Mesenchymal stem cell (in vitro differentiated cells and primary cell): ENCODE measurements around the gene ZSCAN25.
A peak's percentile ranks its signal among the peaks of the same experiment; 100 is the strongest.

Source experiments
- DNase-seq: peaks from one replicate; pipeline ENCODE4 v3.0.0-alpha.2; 2013
- H2AFZ ChIP-seq: one replicate; pipeline ENCODE4 v1.6.1; 2013; ENCODE audit warnings: low read depth, mild to moderate bottlenecking, control low read depth, inconsistent platforms, low read length, moderate library complexity
- H2AK5ac ChIP-seq: 2 replicates; pipeline ENCODE4 v1.6.1; 2013; ENCODE audit warnings: low read length, moderate library complexity, mild to moderate bottlenecking, inconsistent platforms; ENCODE audit not compliant: severe bottlenecking
- H2BK120ac ChIP-seq: one replicate; pipeline ENCODE4 v1.6.1; 2013; ENCODE audit warnings: low read depth, mild to moderate bottlenecking, inconsistent platforms, low read length, moderate library complexity
- H2BK12ac ChIP-seq, 2 experiments: one replicate each; pipeline ENCODE4 v1.6.1; 2013; ENCODE audit warnings: inconsistent platforms in 2 of 2, low read length in 2 of 2, mild to moderate bottlenecking in 2 of 2, moderate library complexity in 2 of 2, control low read depth in 1 of 2
- H2BK15ac ChIP-seq: one replicate; pipeline ENCODE4 v1.6.1; 2013; ENCODE audit warnings: mild to moderate bottlenecking, low read depth, inconsistent platforms; ENCODE audit not compliant: poor library complexity, severe bottlenecking
- H2BK5ac ChIP-seq: 2 replicates; pipeline ENCODE4 v1.6.1; 2013; ENCODE audit warnings: low read depth, mild to moderate bottlenecking, low read length, control low read depth, inconsistent platforms; ENCODE audit not compliant: poor library complexity, severe bottlenecking
- H3K14ac ChIP-seq, 2 experiments: one replicate each; pipeline ENCODE4 v1.6.1; 2013; ENCODE audit warnings: inconsistent platforms in 2 of 2, low read length in 2 of 2, control low read depth in 1 of 2, mild to moderate bottlenecking in 1 of 2, moderate library complexity in 1 of 2
- H3K18ac ChIP-seq, 2 experiments: one replicate each; pipeline ENCODE4 v1.6.1; 2013; ENCODE audit warnings: inconsistent platforms in 2 of 2, low read length in 2 of 2, control low read depth in 1 of 2, low read depth in 1 of 2, mild to moderate bottlenecking in 1 of 2
- H3K23ac ChIP-seq, 2 experiments: one replicate each; pipeline ENCODE4 v1.6.1; 2013; ENCODE audit warnings: inconsistent platforms in 2 of 2, low read length in 2 of 2, mild to moderate bottlenecking in 2 of 2, moderate library complexity in 2 of 2, control low read depth in 1 of 2
- H3K27ac ChIP-seq: 2 replicates; pipeline ENCODE4 v1.5.1; 2013; ENCODE audit warnings: mild to moderate bottlenecking, moderate library complexity, low read length, control low read depth, inconsistent platforms; ENCODE audit not compliant: poor library complexity, severe bottlenecking
- H3K27me3 ChIP-seq, 2 experiments: 2 replicates each; pipeline versions ENCODE4 v1.6.1 to v1.7.0; 2013; ENCODE audit warnings: low read length in 2 of 2, mild to moderate bottlenecking in 2 of 2, moderate library complexity in 2 of 2, control low read depth in 1 of 2, inconsistent platforms in 1 of 2; ENCODE audit not compliant: control insufficient read depth in 1 of 2, insufficient read depth in 1 of 2
- H3K36me3 ChIP-seq, 2 experiments: 2 replicates each; pipeline versions ENCODE4 v1.6.1 to v1.7.0; 2013; ENCODE audit warnings: low read length in 2 of 2, control low read depth in 1 of 2, inconsistent platforms in 1 of 2, low read depth in 1 of 2, mild to moderate bottlenecking in 1 of 2; ENCODE audit not compliant: insufficient read depth in 2 of 2, control insufficient read depth in 1 of 2
- H3K4ac ChIP-seq, 2 experiments: one replicate each; pipeline ENCODE4 v1.6.1; 2013; ENCODE audit warnings: inconsistent platforms in 2 of 2, low read length in 2 of 2, mild to moderate bottlenecking in 2 of 2, moderate library complexity in 2 of 2, control low read depth in 1 of 2, low read depth in 1 of 2
- H3K4me1 ChIP-seq: 2 replicates; pipeline ENCODE4 v1.6.1; 2013; ENCODE audit warnings: low read depth, low read length, control low read depth; ENCODE audit not compliant: control insufficient read depth, insufficient read depth
- H3K4me2 ChIP-seq: 2 replicates; pipeline ENCODE4 v1.6.1; 2013; ENCODE audit warnings: low read length, mild to moderate bottlenecking, inconsistent platforms; ENCODE audit not compliant: poor library complexity, severe bottlenecking
- H3K4me3 ChIP-seq, 2 experiments: 2 replicates each; pipeline versions ENCODE4 v1.5.1 to v1.7.0; 2013; ENCODE audit warnings: low read length in 2 of 2, mild to moderate bottlenecking in 2 of 2, control low read depth in 1 of 2, low read depth in 1 of 2; ENCODE audit not compliant: insufficient read depth in 1 of 2
- H3K79me1 ChIP-seq: replicated peaks from 2 replicates; pipeline ENCODE4 v1.6.1; 2013; ENCODE audit warnings: mild to moderate bottlenecking, control low read depth, low read length, inconsistent platforms; ENCODE audit not compliant: poor library complexity, severe bottlenecking
- H3K9ac ChIP-seq: 2 replicates; pipeline ENCODE4 v1.7.0; 2013; ENCODE audit warnings: mild to moderate bottlenecking, low read length, moderate library complexity
- H3K9me3 ChIP-seq: 2 replicates; pipeline ENCODE4 v1.7.0; 2013; ENCODE audit warnings: mild to moderate bottlenecking, low read length; ENCODE audit not compliant: control insufficient read depth
- H4K8ac ChIP-seq: one replicate; pipeline ENCODE4 v1.6.1; 2013; ENCODE audit warnings: inconsistent platforms, mild to moderate bottlenecking, low read length, moderate library complexity
- H4K91ac ChIP-seq: one replicate; pipeline ENCODE4 v1.6.1; 2013; ENCODE audit warnings: mild to moderate bottlenecking, low read length, inconsistent platforms
- WGBS: methylation state at CpG from one replicate; pipeline ENCODE4 v1.1.7; 2013; ENCODE audit warnings: mixed read lengths; 5-methylcytosine and 5-hydroxymethylcytosine counted together

The ZSCAN25 gene

DNA sequence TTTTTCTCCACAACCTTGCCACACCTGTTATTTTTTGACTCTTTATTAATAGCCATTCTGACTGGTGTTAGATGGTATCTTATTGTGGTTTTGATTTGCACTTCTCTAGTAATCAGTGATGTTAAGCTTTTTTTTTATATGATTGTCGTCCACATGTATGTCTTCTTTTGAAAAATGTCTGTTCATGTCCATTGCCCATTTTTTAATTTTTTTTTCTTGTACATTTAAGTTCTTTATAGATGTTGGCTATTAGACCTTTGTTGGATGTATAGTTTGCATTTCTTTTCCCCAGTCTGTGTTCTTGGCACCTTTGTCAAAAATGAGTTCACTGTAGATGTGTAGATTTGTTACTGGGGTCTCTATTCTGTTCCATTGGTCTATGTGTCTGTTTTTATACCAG is 28.8 kb downstream of the ZSCAN25 start:
- Histone ChIP-seq H3K18ac (no peak overlapping the region), H2BK5ac (no peak overlapping the region), H3K27me3 (no peaks in the 10 kb centered on the region), H3K9ac (no peak overlapping the region), H4K91ac (no peak overlapping the region), H3K27ac (no peak overlapping the region), H3K4me3 (no peak overlapping the region), H3K4me1 (no peaks in the 10 kb centered on the region), H3K36me3 (peaks cover 6 to 12% of the 10 kb centered on the region in 2 experiments), H3K79me1 (peaks cover 2% of the 10 kb centered on the region), H3K9me3 (no peaks in the 10 kb centered on the region), H2BK12ac (no peak overlapping the region), H3K14ac (no peak overlapping the region), H2BK15ac (no peak overlapping the region), H2AK5ac (no peak overlapping the region), H2AFZ (no peak overlapping the region), H3K23ac (no peak overlapping the region), H3K4ac (no peak overlapping the region), H2BK120ac (no peak overlapping the region), H3K4me2 (no peak overlapping the region), H4K8ac (no peak overlapping the region)
- 100% methylated on average over 1 of the region's 1 CpG for WGBS
- DNase-seq, result no peak

DNA sequence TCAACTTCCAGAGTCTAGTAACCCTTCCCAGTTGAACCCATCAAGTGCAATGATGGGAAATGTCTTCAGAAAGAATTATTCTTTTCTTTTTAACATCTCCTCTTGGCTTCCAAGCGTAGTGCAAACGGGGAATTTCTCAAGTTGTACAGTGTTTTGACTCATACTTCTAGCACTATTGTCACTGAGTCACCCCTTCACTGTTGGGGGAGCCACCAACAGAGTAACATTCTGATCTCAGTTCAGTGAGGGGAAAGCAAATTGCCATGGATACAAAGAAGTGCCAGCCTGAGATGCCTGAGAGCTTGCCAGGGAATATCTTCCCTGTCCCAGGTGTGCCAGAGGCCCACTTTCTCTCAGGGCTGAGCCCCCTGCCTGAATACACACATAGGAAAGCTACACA is 32.1 kb downstream of the ZSCAN25 start:
- Histone ChIP-seq H3K14ac (no peak overlapping the region), H4K8ac (no peak overlapping the region), H3K36me3 (peaks cover 2 to 17% of the 10 kb centered on the region in 2 experiments), H3K27me3 (no peaks in the 10 kb centered on the region), H2AK5ac (no peak overlapping the region), H3K4me2 (no peak overlapping the region), H3K18ac (no peak overlapping the region), H2AFZ (no peak overlapping the region), H4K91ac (no peak overlapping the region), H2BK5ac (no peak overlapping the region), H2BK12ac (no peak overlapping the region), H3K79me1 (peaks cover 4% of the 10 kb centered on the region), H3K27ac (no peak overlapping the region), H3K9me3 (no peaks in the 10 kb centered on the region), H2BK120ac (no peak overlapping the region), H2BK15ac (no peak overlapping the region), H3K4me1 (no peaks in the 10 kb centered on the region), H3K4ac (no peak overlapping the region), H3K4me3 (no peak overlapping the region), H3K9ac (no peak overlapping the region), H3K23ac (peak overlapping the region in 1 of 2 experiments; percentile 60)
- 90% methylated on average over 2 of the region's 2 CpGs for WGBS
- no peak for DNase-seq

DNA sequence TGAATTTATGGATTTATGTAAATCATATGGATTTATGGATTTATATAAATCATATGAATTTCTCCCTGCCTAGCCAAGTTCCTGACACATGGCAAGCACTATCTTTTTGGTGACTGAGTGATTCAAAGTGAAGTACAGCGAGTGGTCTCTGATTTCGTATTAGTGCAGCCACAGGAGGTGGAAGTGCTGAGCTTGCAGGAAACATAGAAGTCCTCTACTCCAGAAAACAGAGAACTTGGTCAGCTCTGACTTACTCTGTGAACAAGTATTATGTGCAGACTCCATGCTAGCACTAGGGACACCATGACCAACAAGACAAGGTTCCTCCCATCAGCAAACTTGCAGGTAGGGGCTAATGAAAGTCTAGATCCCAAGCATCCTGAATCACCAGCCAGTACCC is 34.5 kb downstream of the ZSCAN25 start:
- no peak overlapping the region for H3K27ac ChIP-seq
- peaks cover 0 to 9% of the 10 kb centered on the region in 2 experiments for H3K36me3 ChIP-seq
- no peak overlapping the region for H2BK15ac ChIP-seq
- no peak overlapping the region for H3K18ac ChIP-seq
- H3K79me1 ChIP-seq, result peaks cover 4% of the 10 kb centered on the region
- no peak overlapping the region for H2BK12ac ChIP-seq
- no peak overlapping the region for H3K4me3 ChIP-seq
- no peak overlapping the region for H2BK5ac ChIP-seq
- no peak overlapping the region for H2AK5ac ChIP-seq
- no peak overlapping the region for H3K14ac ChIP-seq
- H4K91ac ChIP-seq, result no peak overlapping the region
- no peak overlapping the region for H3K9ac ChIP-seq
- H3K9me3 ChIP-seq, result no peaks in the 10 kb centered on the region
- 100% methylated on average over 2 of the region's 2 CpGs for WGBS
- H2BK120ac ChIP-seq, result no peak overlapping the region
- no peak overlapping the region for H3K4ac ChIP-seq
- no peak overlapping the region for H2AFZ ChIP-seq
- H3K23ac ChIP-seq, result no peak overlapping the region
- no peak for DNase-seq
- H3K4me2 ChIP-seq, result no peak overlapping the region
- H3K4me1 ChIP-seq, result no peaks in the 10 kb centered on the region
- no peaks in the 10 kb centered on the region for H3K27me3 ChIP-seq
- no peak overlapping the region for H4K8ac ChIP-seq

DNA sequence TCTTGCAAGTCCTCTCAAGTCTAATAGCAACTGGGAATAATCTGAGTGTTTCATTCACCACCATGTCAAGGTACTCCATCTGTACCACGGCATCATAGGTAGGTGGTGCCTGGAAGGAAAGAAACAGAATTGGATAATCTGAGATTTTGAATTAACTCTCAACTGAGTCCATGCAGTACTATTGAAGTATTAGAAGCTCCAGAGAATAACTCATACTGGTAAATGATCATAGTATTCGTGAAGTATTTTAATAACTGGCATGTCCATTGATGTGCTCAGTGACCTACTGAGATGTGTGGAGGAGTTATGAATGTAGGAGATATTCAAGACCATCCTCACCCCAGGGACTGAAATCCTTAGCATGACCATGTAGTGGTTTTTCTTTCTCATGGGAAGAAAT is 35.9 kb downstream of the ZSCAN25 start:
- no peak overlapping the region for H3K27ac ChIP-seq
- no peak overlapping the region for H2AK5ac ChIP-seq
- no peak overlapping the region for H4K8ac ChIP-seq
- H4K91ac ChIP-seq, result no peak overlapping the region
- H3K9ac ChIP-seq, result no peak overlapping the region
- no peak for DNase-seq
- no peak overlapping the region for H2BK5ac ChIP-seq
- no peak overlapping the region for H3K18ac ChIP-seq
- no peak overlapping the region for H3K4me2 ChIP-seq
- no peak overlapping the region for H3K4ac ChIP-seq
- no peak overlapping the region for H2BK120ac ChIP-seq
- WGBS, result 92% methylated on average over 2 of the region's 2 CpGs
- H3K36me3 ChIP-seq, result peaks cover 0 to 9% of the 10 kb centered on the region in 2 experiments
- H3K9me3 ChIP-seq, result no peaks in the 10 kb centered on the region
- H2BK12ac ChIP-seq, result no peak overlapping the region
- H3K4me3 ChIP-seq, result no peak overlapping the region
- H3K23ac ChIP-seq, result no peak overlapping the region
- peaks cover 4% of the 10 kb centered on the region for H3K79me1 ChIP-seq
- no peaks in the 10 kb centered on the region for H3K4me1 ChIP-seq
- H3K14ac ChIP-seq, result no peak overlapping the region
- H2AFZ ChIP-seq, result no peak overlapping the region
- no peak overlapping the region for H2BK15ac ChIP-seq
- H3K27me3 ChIP-seq, result no peaks in the 10 kb centered on the region
